GM18909 (cell line): ENCODE data around the gene CHCHD3.

Source experiments
- ATAC-seq: cut with Tn5 transposase; IDR thresholded peaks from one replicate; pipeline ENCODE4 v1.9.1; 2021; ENCODE audit warnings: mild to moderate bottlenecking; ENCODE audit not compliant: unreplicated experiment, poor library complexity

CHCHD3 gene

DNA sequence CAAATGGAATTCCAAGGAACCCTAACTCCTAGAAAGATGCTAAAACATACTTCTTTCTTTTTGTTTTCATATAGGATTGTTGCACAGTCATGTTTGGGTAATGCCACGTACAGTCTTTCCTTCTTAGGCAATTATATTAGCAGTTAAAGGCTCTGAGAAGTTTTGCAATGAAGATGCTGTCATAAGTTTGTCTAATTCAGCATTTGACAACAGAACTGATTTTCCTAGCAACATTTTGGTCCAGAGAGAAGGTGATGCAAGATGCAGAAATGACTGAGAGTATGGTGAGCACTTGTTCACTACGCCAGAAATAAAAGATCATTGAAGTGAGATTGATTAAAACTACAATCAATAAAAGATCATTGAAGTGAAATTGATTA lies 321.7 kb downstream of the CHCHD3 start:
- no peak for ATAC-seq

DNA sequence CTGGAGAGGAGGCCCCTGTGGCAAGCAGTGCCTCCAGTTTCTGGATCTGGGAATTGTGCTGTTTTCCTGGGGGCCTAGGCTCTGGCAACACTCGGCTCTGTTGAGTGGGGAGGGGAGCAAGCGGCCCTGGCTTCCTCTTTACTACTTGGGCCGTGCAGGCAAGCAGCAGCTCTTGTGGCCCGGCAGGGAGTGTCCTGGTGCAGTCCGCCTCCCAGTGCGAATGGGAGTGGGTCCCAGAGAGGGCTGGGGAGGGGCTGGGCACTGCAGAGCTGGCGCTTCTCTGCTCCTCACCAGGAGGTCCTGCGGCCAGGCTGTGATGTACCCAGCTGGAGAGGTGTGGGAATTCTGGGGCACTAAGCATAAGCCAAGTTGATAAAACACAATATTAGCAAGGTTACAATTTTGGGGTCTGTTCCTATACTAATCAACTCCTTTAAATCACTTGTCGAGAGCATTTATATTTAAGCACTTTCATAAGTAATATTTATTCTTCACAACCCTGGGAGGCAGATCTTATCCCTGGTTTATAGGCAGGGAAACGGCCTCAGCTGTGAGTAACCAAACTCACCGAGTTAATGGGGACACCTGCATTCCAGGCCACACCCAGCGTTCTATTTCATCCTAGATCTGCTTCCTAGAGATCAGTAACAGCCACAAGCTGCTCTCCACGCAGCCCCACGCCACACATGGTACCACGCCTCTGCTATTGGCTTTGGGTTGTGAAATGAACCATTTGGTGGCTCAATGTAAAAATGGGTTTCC lies 322.2 kb downstream of the CHCHD3 start:
- no peak for ATAC-seq

DNA sequence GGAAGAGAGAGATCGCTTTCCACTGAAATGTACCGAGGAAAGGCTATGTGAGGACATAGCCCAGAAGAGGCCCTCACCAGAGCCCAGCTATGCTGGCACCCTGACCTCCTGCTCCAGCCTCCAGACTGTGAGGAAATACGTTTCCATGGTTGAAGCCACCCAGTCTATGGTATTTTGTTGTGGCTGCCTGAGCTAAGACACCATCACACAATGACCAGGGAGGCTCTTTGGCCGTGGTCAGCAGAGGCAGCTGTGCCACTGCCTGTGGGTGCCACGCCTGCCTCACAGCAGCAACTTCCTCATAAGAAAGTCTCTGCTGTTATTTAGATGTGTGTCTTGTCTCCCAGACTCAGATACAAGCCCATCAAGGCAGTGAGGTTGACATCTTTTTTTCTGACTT lies 322.9 kb downstream of the CHCHD3 start:
- no peak for ATAC-seq

DNA sequence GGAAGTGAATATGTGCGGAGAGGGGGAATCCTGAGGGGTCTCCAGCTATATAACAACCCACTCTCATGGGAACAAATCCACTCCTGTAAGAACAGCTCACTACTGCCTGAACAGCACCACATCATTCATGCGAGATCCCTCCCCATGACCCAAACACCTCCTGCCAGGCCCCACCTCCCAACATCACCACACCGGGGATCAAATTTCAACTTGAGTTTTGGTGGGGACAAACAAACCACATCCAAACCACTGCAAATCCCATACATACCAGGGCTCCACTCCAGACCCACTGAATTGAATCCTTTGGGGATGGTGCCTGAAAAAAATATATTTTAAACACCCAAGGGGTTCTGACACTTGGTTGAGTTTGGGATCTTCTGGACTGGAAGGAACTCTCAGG lies 324.1 kb downstream of the CHCHD3 start:
- ATAC-seq = no peak

DNA sequence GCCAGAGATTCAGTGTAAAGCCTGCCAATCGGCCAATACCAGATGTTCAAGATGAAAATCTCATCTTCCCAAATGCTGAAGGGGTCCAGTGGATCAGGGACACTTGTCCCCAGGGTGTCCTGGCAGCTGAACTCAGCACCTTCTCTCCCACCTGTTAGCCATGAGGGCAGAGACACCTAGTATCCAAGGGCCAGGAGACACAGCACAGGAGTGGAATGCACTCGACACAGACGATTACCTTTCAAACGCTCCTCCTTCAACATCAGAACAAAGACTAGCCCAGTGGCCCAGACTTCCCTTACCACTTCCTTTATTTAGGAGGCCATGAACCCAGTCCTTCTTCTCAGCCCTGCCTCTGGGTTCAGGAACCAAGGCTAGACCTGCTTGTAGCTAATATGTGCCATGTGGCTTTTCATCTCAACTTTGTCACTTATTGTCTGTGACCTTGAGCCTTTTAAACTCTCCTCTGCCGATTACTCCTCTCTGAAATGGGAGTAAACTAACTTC lies 325.4 kb downstream of the CHCHD3 start:
- ATAC-seq = no peak

DNA sequence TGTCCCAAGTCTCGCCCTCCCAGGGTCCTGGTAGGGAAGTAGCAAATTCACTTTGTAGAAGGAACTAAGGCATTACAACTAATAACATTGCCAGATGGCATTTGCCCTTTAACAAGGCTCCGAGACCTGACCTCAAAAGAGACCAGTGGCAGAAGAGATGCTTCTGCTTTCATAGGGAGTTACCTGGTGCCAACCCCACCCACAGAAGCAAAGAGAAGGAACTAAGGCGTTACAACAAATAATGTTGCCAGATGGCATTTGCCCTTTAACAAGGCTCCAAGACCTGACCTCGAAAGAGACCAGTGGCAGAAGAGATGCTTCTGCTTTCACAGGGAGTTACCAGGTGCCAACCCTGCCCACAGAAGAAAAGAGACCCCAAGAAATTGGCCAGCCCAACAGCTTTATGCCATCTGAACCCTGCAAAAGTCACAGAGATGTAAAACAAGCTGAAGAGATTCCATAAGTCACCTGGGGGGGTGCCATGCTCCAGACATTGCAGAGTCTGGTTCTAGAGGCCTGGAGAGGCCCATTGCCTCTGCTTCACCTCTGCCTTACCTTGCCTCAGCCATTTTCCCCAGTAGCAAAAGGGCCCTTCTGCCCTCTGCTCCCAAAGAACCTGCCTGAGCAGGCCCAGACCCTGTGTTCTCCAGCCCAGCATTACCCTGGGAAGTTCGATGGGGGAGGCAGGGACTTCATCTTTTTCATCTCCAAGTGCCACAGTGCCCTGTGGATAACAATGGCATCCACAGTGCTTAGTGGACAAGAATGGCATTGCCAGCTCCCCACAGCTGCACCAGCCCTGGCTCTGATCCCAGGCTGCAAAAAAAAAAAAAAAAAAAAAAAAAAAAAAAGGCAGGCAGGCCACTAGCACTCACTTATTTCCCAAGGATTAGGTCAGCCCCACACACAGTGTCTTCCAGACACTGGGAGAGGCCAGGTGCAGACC lies 326.1 kb downstream of the CHCHD3 start:
- ATAC-seq = no peak

DNA sequence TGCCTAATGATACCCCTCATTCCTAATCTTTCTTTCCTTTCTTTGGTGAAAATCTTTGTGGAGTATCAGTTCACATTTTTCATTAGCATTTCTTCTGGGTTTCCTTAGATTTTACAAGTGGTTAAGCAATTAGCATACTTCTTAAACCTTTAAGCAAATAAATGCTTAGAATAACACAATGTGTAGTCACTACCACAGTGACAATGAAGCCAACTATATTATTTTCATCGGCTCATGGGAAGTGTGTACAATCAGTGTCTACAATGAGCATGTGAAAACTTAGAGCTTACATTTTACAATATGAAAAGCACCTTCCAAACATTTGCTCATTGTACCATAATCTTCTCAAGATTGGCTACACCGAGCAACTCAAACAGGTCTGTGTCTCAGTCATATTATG lies 329.5 kb downstream of the CHCHD3 start:
- ATAC-seq = no peak

DNA sequence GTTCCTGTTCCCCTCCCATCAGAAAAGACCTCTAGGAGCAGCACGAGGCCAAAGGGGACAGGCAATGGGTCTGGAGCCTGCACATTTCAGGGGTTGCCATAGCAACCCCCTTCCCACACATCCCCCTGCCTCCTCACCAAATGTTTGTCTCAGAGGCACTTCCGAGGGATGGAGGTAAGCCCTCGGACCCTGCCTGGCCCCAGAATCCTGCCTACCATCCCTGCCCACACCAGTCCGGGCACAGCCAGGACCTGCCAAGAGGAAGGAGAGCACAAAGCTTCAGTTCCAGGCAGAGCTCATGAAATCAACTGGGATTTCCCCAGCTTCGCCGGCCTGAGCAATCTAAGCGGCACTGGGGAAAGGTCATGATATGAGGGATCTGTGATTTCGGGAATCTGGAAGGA lies 330.6 kb downstream of the CHCHD3 start:
- no peak for ATAC-seq

DNA sequence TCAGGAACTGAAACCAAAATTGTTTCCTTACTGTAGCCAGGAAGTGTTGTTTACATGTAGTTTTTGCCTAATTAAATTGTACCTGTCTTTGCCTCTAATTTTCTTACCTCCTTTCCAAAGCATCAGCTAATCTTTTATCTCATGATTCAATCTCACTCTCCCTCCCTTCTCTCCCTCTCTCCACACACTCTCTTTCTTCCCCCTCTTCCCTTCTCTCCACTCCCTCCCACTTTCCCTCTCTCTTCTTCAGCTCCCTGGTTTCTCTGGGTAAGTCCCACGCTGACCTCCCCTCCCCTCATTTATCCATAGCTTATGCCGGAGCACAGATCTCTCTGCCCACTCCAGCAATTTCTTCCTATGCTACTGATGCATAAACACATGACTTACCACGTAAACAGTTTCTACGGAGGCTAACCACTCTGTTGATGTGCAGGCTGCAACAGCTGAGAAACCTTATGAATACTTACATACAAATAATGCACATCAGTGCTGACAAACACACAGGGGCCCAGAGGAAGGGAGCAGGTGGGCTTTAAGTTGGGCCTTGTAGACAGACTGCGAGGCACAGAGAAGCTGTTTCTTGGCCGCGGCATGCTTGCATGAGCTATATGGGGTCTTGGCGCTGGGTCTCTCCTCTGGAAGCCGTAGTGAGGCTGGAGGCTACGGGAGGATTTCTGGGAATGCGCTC lies 331.2 kb downstream of the CHCHD3 start:
- ATAC-seq = no peak

DNA sequence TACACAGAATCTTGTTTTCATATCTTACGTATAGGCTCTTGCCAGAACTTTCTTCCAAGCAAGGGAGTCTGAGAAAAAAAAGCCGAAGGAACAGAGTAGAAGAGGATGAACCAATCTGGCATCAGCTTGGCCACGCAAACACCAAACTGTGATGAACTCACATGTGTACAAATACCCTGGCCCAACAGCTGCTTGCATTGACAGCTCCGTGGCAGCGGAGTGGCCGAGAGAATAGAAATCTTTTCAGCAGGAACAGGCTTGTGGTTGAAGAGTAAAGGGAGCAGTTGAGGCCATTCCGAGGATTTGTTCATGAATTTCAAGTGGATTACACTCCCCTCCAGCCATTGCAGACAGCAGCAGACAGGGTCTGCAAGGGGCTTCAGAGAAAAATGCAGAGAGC lies 331.8 kb downstream of the CHCHD3 start:
- ATAC-seq = no peak

DNA sequence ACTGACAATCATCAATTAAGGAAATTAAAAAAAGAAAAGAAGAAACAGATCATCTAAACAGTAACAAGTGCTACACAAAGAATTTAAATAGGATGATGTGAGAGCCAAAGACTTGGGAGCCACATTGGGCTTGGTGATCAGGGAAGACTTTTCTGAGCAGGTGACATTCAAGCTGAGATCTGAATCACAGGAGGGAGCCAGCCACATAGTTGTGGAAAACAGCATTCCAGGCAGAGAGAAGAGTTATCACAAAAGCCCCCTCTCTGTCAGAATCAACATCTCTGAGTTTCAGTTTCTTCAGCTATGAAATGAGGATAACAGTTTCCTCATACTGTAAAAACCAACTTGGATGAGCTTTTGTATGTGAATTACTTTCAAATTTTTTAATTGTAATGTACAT lies 336.4 kb downstream of the CHCHD3 start:
- ATAC-seq = no peak

DNA sequence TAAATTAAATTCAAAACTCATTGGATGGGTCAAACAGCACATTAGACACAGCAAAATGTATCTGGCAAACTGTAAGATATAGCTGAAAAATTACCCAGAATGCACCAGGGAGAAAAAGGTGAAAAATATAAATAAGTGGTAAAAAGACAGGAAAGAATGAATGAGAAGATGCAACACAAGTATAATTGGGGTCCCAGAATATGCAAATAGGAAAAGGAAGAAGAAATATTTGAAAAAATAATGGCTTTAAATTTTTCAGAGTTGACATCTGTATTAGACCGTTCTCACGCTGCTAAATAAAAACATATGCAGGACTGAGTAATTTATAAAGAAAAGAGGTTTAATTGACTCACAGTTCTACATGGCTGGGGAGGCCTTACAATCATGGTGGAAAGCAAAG lies 337.9 kb downstream of the CHCHD3 start:
- no peak for ATAC-seq

DNA sequence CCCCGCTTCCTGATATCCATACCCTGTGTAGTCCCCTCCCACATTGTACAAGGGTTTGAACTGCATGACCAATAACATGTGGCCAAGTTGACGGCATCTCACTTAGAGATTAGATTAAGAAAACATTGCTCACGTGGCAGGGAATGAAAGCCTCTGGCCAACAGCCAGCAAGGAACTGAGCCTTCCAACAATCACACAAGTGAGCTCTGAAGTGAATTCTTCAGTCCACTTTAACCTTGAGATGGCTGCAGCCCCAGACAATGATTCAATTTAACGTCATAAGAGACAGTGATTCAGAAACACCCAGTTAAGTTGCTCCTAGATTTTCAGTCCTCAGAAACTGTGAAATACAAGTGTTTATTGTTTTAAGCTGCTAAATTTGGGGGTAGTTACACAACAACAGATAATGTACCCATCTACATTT lies 339.7 kb downstream of the CHCHD3 start:
- no peak for ATAC-seq

DNA sequence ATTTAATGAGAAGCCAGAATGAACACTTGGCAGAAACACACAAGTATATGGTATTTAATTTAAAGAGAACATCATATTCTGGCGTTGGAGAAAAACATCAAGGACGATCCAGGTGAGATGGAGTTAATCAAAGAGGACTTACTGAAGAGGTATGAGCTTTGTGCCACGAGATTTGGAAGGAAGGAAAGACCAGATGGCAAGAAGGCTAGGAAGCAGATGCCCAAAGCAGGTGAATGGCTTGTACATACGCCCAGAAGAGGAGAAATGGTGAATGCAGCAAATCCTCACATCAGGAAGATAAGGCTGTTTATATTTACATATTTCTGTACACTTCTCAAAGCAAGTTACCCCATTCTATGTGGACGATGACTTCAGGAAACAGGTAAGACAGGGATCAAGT lies 341.7 kb downstream of the CHCHD3 start:
- ATAC-seq = no peak

DNA sequence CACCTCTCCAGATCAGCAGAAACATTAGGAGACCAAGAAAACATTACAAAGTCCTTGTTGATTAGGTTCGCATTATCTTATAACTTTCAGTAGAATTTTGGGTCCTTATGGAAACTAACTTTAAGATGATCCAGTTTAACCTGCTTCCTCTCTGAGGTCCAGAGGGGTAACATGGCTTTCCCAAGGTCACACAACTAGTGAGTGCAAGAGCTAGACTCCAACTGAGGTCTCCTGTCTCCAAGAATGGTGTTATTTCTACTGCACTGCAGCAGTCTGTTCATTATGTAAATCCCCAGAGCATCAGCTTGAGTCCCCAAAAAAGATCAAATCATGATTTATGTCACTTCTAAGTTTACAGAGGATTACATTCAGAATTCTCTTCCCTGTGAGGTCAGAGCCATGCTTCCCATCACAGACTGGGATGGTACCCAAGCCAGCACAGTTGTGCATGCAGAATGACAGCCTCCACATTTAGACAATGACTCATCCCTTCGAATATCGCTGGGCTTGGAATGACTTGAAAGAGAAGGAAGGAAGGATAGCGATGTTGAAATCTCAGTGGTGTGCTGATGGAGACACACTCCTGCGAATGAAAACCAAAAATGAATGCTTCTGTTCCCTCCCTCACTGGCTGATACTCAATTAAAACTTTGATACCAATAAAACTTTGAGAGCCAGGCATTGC lies 342.5 kb downstream of the CHCHD3 start:
- ATAC-seq = no peak

DNA sequence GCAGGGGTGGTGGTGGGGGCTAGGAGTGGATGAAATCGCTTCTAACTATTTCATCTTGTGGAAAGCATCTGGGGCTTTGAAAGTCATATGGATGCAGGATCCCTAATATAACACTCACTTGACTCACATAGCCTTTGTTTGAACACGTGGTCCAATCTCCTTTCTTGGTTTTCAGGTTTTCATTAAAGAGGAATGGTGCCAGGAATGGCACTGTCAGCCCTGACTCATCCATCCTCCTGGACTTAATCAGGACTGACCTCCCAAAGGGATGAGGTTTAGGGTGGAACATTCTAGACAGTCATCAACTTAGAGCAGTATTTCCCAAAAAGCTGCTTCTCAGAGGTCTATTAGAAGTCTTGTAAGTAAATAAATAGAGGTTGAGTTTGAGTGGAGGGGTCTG lies 343.6 kb downstream of the CHCHD3 start:
- ATAC-seq = no peak

DNA sequence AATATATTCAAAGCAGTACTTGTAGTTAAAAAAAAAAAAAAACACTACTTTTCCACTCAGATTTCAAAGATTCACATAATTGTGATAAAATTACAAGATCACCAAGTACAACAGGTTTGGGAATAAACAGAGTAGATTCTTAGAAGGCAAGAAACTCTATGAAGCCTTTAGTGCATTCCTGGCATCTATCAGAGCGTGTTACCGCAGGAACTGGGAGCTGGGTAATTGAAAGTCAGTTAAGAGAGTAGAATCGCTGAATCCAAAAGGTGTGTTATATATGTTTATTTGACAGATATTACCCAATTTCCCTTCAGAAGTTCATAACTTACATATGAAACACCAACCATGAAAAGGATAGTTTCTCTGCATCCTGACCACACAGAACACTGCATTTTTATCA lies 346.4 kb downstream of the CHCHD3 start:
- no peak for ATAC-seq
